NCI-H146 (cell line): Measurements from ENCODE around the gene IP6K1.
A peak's percentile ranks its signal among the peaks of the same experiment; 100 is the strongest.
"Not testable (repeated sequence)": the region's sequence is repeated elsewhere in the genome, so short reads cannot be mapped to it uniquely, and the experiment has no call there.

Experiments
- DNase-seq: peaks from one replicate; lab custom pipeline; 2025; lab: John Stamatoyannopoulos, UW

IP6K1 gene

GRCh38 chr3:49711489-49711888, 74.9 kb downstream of the IP6K1 start:
- no peak for DNase-seq

DNA sequence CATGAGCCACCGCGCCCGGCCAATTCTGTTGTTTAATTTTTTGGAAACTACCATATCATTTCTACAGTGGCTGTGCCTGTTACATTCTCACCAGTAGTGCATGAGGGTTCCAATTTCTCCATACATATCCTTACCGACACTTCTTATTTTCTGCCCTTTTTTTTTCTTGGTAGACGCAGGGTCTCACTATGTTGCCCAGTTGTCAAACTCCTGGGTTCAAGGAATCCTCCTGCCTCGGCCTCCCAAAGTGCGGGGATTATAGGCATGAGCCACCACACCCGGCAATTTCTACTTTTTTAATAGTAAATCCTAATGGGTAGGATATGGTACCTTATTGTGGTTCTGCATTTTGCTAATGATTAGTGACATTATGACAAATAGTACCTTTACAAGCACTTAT, 76.5 kb downstream of the IP6K1 start:
- no peak for DNase-seq

- no peak for DNase-seq
Observed at GRCh38 chr3:49707113-49707480, 79.2 kb downstream of the IP6K1 start.

DNA sequence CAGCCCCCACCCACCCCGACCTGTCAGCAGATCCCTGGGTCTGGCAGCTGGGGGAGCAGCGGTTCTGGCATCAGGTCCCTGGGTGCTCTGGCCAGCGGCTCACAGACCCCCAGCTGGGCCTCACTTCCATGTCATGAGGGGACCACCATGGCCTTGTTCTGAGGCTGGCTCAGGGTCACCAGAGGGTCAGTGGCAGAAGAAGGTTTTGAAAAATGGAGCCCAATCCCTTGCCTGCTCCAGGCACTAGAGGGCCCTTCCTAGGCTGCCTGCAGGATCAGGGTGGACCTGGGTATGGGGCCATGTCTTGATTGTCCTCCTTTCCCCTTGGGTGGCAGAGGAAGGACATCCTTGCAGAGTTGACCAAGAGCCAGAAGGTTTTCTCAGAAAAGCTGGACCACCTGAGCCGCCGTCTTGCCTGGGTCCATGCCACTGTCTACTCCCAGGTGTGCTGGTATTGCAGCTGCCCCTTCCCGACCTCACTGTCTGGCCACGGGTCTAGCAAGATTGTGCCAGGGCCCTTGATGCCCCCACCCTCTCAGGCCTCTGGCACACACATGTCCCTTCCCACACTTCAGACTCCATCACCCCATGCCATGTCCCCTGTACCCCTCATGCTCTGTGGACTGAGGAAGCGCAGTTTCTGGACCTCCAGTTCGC, 79.8 kb downstream of the IP6K1 start:
- no peak for DNase-seq

- DNase-seq, result no peak
Observed at GRCh38 chr3:49705390-49705960, 80.9 kb downstream of the IP6K1 start.

GRCh38 chr3:49704629-49705028, 81.7 kb downstream of the IP6K1 start:
- DNase-seq, result no peak

DNA sequence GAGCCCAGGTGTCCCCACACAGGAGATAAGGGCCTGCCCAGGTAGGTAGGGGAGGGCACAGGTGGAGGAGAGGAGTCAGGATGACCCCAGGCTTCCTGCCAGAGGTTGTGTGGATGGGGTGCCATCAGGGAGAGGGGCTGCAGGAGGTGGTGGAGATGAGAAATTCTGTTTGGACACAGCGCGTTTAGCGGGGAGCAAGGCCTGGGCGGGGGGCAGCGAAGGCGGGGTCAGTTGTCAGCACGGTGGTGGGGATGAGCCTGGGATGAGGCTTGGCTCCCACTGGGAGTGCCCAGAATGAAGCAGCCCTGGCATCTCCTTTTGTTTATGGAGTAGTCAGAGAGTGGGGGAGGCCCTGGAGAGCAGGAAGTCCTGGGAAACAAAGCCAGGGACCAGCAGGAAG, 82.4 kb downstream of the IP6K1 start:
- DNase-seq, result no peak

DNA sequence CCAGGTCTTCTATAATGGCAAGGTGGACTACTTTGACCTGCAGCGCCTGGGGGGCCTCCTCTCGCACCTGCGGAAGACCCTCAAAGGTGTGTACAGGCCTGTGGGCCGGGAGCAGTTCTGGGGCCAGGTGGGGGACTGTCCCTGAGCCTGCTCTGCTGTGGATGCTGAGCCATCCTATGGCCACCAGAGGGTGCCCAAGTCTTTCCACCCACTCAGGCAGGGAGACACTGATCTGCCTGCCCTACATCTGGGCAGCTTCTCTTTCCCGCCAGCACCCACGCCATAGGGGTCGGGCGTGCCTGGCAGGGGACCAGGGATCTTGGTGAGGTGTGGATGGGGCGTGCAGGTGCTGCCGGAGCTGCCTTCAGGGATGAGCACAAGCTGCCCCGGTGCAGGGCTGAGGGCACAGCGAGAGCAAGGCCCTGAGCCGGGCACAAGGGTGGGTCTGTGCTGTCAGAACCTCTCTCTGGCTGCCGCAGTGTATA, 82.9 kb downstream of the IP6K1 start:
- peak; percentile 52 for DNase-seq

- no peak for DNase-seq
Observed at GRCh38 chr3:49702672-49703071, 83.7 kb downstream of the IP6K1 start.

- no peak for DNase-seq
Observed at GRCh38 chr3:49701388-49702077, 84.8 kb downstream of the IP6K1 start.

GRCh38 chr3:49700453-49701128, 85.8 kb downstream of the IP6K1 start:
- DNase-seq, result no peak

GRCh38 chr3:49700014-49700413, 86.3 kb downstream of the IP6K1 start:
- DNase-seq, result no peak

DNA sequence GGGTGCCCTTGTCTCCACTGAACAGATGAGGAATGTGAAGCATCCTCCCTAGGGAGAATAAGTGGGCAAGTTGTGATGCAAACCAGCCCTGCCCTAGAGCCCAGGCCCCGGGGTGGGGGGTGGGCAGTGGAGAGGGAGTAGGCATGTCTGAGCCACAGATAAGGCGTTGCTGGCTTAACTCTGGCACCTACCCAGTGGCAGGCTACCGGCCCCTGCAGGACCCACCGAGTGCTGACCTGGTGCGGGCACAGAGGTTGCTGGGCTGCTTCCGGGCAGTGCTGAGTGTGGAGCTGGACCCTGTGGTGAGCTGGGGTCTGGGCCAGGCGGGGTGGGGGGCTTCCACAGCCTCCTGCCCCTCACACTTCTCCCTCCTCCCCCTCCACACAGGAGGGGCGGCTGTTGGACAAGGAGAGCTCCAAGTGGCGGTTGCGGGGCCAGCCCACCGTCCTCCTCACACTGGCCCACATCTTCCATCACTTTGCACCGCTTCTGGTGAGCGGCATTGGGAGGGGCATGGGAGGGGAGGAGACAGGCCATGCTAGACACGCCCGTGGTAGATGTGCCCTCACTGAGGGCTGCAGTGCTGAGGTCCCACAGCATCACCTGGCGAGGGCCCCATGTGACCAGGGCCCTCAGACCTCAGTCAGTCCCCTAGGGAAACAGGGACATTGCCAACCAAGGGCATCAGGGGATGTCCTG, 86.9 kb downstream of the IP6K1 start:
- DNase-seq, result no peak

DNA sequence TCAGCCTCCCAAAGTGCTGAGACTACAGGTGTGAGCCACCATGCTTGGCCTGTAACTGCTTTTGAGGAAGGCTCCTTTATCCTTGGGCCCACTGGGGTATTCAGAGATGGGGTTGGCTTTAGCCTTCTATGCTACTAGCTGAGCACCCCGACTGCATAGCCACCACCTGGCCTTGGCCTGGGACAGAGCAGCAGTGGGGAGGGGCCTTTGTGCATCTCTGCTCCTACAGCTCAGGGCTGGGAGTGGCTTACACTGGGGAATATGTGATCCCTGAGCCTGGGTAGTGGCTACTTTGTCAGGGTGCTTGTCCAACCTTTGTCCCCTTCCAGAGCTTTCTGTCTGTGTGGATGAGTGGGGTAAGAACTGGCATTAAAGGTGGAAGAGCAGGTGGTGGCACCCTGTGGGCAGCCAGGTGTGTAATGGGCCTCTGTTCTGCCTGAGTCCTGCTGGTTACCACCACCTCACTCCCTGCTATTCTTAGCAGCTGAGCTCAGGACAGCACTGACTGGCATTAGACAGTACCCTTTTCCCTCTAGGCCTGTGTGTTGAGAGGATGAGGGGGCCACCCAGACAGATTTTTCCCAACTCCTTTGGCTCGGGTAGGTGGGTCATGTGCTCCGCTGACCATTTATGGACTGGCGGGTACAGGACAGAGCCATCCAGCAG, 90.9 kb downstream of the IP6K1 start:
- not testable (repeated sequence) for DNase-seq

- DNase-seq, result not testable (repeated sequence)
Observed at GRCh38 chr3:49694409-49695070, 91.8 kb downstream of the IP6K1 start.

GRCh38 chr3:49691481-49691880, 94.9 kb downstream of the IP6K1 start:
- not testable (repeated sequence) for DNase-seq

- not testable (repeated sequence) for DNase-seq
Observed at GRCh38 chr3:49690856-49691255, 95.5 kb downstream of the IP6K1 start.

DNA sequence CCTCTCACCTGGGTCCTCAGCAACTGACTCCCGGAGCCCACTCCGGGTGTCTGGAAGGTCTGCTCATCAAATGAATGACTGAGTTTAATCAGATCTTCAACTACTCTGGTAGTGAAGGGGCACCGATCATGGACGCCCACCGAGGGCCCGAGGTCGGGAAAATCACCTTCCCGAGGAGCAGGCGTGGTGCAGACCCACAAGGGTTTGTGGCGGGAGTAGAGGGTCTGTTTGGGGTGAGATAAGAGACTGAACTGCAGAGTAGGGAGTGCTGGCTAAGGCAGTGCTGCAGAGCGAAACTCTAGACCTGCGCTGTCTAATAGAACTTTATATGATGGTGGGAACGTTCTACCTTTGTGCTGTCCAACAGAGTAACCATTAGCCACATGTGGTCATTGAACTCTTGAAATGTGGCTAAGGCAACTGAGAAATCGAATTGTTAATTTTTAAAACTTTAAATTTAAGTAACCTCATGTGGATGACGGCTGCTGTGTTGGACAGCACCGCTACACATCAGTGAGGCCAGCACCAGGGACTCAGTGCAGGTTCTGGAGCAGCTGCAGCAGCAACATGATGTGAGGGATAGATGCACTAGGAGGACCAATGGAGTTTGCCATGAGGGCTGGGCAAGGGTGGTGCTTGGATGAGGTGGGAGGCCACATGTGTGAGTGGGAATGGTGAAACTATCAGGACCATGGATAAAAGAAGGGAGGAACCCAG, 96.3 kb downstream of the IP6K1 start:
- not testable (repeated sequence) for DNase-seq

DNA sequence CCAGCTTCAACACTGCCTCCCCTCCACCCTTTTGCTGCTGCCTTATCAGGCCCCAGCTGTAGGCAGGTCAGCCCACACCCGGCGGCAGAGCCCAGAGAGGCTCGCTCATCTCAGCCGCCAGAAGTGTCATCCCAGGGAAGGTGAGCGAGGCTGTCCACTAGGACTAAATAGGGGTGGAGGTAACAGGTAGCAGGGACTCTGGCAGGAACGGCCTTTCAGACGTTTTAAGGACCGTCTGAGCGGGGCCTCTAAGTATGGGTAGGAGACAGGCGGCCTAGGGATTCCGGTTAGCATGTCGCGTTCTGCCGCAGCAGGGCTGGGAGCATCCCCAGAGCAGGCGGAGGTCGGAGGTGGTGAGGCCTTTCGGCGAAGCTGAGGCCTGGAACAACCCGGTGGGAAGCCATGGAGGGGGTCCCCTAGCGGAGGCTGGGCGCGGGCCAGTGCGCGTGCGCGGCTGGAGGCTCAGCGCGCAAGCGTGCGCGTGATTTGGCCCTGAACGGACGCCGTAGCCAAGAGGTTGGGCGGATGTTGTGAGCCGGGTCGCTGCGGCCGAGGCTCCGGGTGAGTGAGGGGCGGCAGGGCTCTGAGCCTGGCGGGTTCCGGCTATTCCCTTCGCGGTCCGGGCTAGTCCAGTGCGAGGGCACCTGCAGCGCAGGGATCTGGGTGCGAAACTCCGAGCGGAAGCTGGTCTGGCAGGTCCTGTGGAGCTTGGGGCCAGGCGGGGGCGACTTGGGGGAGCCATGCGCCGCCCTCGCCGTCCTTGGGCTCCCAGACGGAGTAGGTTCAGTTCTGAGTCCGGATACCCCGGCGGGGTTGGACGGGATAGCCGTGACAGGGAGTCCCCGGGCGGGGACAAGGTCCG, 97.1 kb downstream of the IP6K1 start, which contains the start of the genes MST1 and RNF123:
TSS of gene MST1 (minus strand) at position 429 of the 862 bp plus-strand sequence. CDS start 783 bp downstream, outside the sequence.
TSS of gene RNF123 (plus strand) at position 512 of the 862 bp plus-strand sequence. CDS start 1,609 bp downstream, outside the sequence.
- no peak for DNase-seq
